GM12878 (cell line): ENCODE measurements around the gene MPZL1. TPM values are rescaled to one million over a fixed set of nuclear protein-coding genes. Genes with fewer than 3 reads are reported as not detected.

Experiments used
- ATAC-seq: fragments of 200-7000 bp; cut with Tn5 transposase; 3 replicates; pipeline ENCODE4 v1.9.1; 2020; ENCODE audit warnings: mild to moderate bottlenecking, moderate library complexity
- BruUV-seq: library from RNA; stranded (reverse); fragments of 400-500 nt; replicated peaks from 2 replicates; lab custom pipeline; 2021; lab: Mats Ljungman, UMichigan
- CTCF ChIA-PET: fragments of 300-600 bp; sonication (Branson Sonifier 250); formaldehyde crosslinking; extraction: SDS; loops from one replicate; lab custom pipeline; 2021; ENCODE audit warnings: inconsistent platforms; lab: Yijun Ruan, JAX
- POLR2A ChIA-PET: fragments of 350-600 bp; formaldehyde crosslinking; extraction: SDS; loops from one replicate; lab custom pipeline; 2021; ENCODE audit warnings: inconsistent platforms; lab: Charles Lee
- RAD21 ChIA-PET: fragments of 300-600 bp; sonication (Branson Sonifier 250); formaldehyde crosslinking; loops from one replicate; lab custom pipeline; 2023; ENCODE audit warnings: antibody characterized with exemption; ENCODE audit not compliant: unreplicated experiment; lab: Charles Lee
- SMC1A ChIA-PET: fragments of 300-600 bp; sonication (Branson Sonifier 250); formaldehyde crosslinking; loops from one replicate; lab custom pipeline; 2023; ENCODE audit not compliant: unreplicated experiment, uncharacterized antibody; lab: Charles Lee
- DNase-seq: peaks from one replicate; pipeline ENCODE4 v3.0.0-alpha.2; 2011; ENCODE audit warnings: low read depth, low spot score
- FAIRE-seq: peaks from 3 replicates; lab custom pipeline; 2011; peaks lifted over from hg19 to GRCh38; lab: Jason Lieb, UNC
- H2AFZ ChIP-seq: 2 replicates; pipeline ENCODE4 v1.6.0; 2011; ENCODE audit warnings: low read depth, low read length, control low read depth; ENCODE audit not compliant: control insufficient read depth
- H3K27ac ChIP-seq: 2 replicates; pipeline ENCODE4 v1.5.1; 2011; ENCODE audit warnings: control low read depth; ENCODE audit not compliant: control insufficient read depth, insufficient read depth
- H3K27me3 ChIP-seq, 2 experiments: replicated peaks in 1 of 2; 2 replicates each; pipeline versions ENCODE4 v1.6.0 to v1.6.1; 2011; ENCODE audit warnings: low read length in 1 of 2; ENCODE audit not compliant: control insufficient read depth in 2 of 2, insufficient read depth in 2 of 2
- H3K36me3 ChIP-seq, 2 experiments: 2 replicates each; pipeline ENCODE4 v1.5.1; 2011; ENCODE audit warnings: low read length in 1 of 2; ENCODE audit not compliant: control insufficient read depth in 2 of 2, insufficient read depth in 2 of 2
- H3K4me1 ChIP-seq: 2 replicates; pipeline ENCODE4 v1.6.1; 2011; ENCODE audit warnings: mild to moderate bottlenecking, low read length, moderate library complexity, mixed read lengths; ENCODE audit not compliant: control insufficient read depth, insufficient read depth
- H3K4me2 ChIP-seq: 2 replicates; pipeline ENCODE4 v1.6.0; 2011; ENCODE audit warnings: control low read depth; ENCODE audit not compliant: control insufficient read depth, insufficient read depth
- H3K4me3 ChIP-seq: fragments of 200-600 bp; sonication (generic); 2 replicates; pipeline ENCODE4 v1.5.1; 2016
- H3K79me2 ChIP-seq: 2 replicates; pipeline ENCODE4 v1.6.0; 2011; ENCODE audit warnings: low read length; ENCODE audit not compliant: control insufficient read depth, insufficient read depth
- H3K9ac ChIP-seq: 2 replicates; pipeline ENCODE4 v1.8.0; 2011; ENCODE audit warnings: low read length, control low read depth, mixed read lengths; ENCODE audit not compliant: control insufficient read depth, insufficient read depth
- H3K9me3 ChIP-seq: replicated peaks from 3 replicates; pipeline ENCODE4 v1.5.1; 2011; ENCODE audit warnings: mild to moderate bottlenecking, low read length; ENCODE audit not compliant: control insufficient read depth, insufficient read depth
- H4K20me1 ChIP-seq: 2 replicates; pipeline ENCODE4 v1.6.0; 2011; ENCODE audit not compliant: control insufficient read depth, insufficient read depth
- BHLHE40 ChIP-seq, 2 experiments: fragments of 450-650 bp in 1 of 2; IDR thresholded peaks; 2 replicates each; pipeline ENCODE4 v1.6.1; 2011 to 2017; ENCODE audit warnings: low read depth in 2 of 2, borderline replicate concordance in 1 of 2, improper control_type of control experiment in 1 of 2, low read length in 1 of 2, mild to moderate bottlenecking in 1 of 2
- BRCA1 ChIP-seq: IDR thresholded peaks from 2 replicates; pipeline ENCODE4 v1.6.1; 2011; ENCODE audit warnings: low read depth, low read length, improper control_type of control experiment
- ESRRA ChIP-seq: IDR thresholded peaks from 2 replicates; pipeline ENCODE4 v1.6.1; 2012; ENCODE audit warnings: mild to moderate bottlenecking, low read length, improper control_type of control experiment
- GABPA ChIP-seq: IDR thresholded peaks from 2 replicates; pipeline ENCODE4 v1.6.1; 2014; ENCODE audit warnings: antibody characterized with exemption, low read depth, mild to moderate bottlenecking, inconsistent platforms
- KAT2A ChIP-seq: conservative IDR thresholded peaks from 2 replicates; pipeline ENCODE4 v1.6.1; 2011; ENCODE audit warnings: low read depth, low read length; ENCODE audit not compliant: control insufficient read depth
- NFYA ChIP-seq: IDR thresholded peaks from 2 replicates; pipeline ENCODE4 v1.6.1; 2011; ENCODE audit warnings: low read depth, mild to moderate bottlenecking, low read length, improper control_type of control experiment, borderline replicate concordance
- NRF1 ChIP-seq: conservative IDR thresholded peaks from 2 replicates; pipeline ENCODE4 v1.6.1; 2011; ENCODE audit warnings: mild to moderate bottlenecking, low read depth, low read length, improper control_type of control experiment
- RB1 ChIP-seq: fragments of 450-650 bp; formaldehyde crosslinking; IDR thresholded peaks from 2 replicates; pipeline ENCODE4 v1.6.1; 2017; ENCODE audit warnings: mild to moderate bottlenecking, borderline replicate concordance
- SREBF1 ChIP-seq: IDR thresholded peaks from 2 replicates; pipeline ENCODE4 v1.6.1; 2012; ENCODE audit warnings: mild to moderate bottlenecking, low read length
- TARDBP ChIP-seq: IDR thresholded peaks from 2 replicates; pipeline ENCODE4 v1.6.1; 2016; ENCODE audit warnings: borderline replicate concordance
- WGBS: methylation state at CpG from one replicate; pipeline ENCODE4 v1.1.6; 2016; ENCODE audit warnings: low lambda C conversion rate; ENCODE audit not compliant: insufficient replicate concordance, insufficient coverage; ENCODE audit errors: missing lambda C conversion rate; 5-methylcytosine and 5-hydroxymethylcytosine counted together
- in situ Hi-C: fragments of 300-500 bp; cut with MboI; formaldehyde crosslinking; loops from 9 replicates; pipeline ENCODE4 v1.14.3; 2018; ENCODE audit warnings: mixed read lengths
- intact Hi-C: fragments of 100-400 bp; cut with micrococcal nuclease; formaldehyde crosslinking; loops from one replicate; pipeline ENCODE4 v1.14.2; 2022; ENCODE audit not compliant: unreplicated experiment
- polyA plus RNA-seq, 11 experiments: library from polyadenylated mRNA; depleted of rRNA in 4 of 11; unstranded in 6 of 11; stranded (reverse) in 5 of 11; fragments of >200 nt; fragmentation: Nextera tagmentation in 4 of 11; fragmentation: Illumina TruSeq in 1 of 11; extraction: Ambion mirVana in 4 of 11; extraction: Trizol in 1 of 11; gene quantifications; 1 replicate in 1 of 11; 2 replicates in 10 of 11; pipeline versions ENCODE4 v1.2.1 to v1.2.3, GENCODE V29; 2011 to 2016; ENCODE audit warnings: inconsistent platforms in 2 of 11, missing spikeins in 2 of 11, low read depth in 1 of 11
- total RNA-seq, 4 experiments: library from RNA; depleted of rRNA in 3 of 4; stranded (reverse); fragments of >200 nt in 3 of 4; fragmentation: Illumina TruSeq in 1 of 4; extraction: Trizol in 1 of 4; gene quantifications; 2 replicates each; pipeline versions ENCODE4 v1.2.1 to v1.2.3, GENCODE V29; 2013 to 2021
- TF ChIP-seq, protein P1 (sequence below): IDR thresholded peaks from 2 replicates; pipeline ENCODE4 v1.6.1; 2011; ENCODE audit warnings: low read depth, low read length, improper control_type of control experiment, borderline replicate concordance
- TF ChIP-seq, protein P2 (sequence below): fragments of 450-650 bp; IDR thresholded peaks from 2 replicates; pipeline ENCODE4 v1.6.1; 2016; ENCODE audit warnings: mild to moderate bottlenecking
- TF ChIP-seq, protein P3 (sequence below): fragments of 450-650 bp; IDR thresholded peaks from 2 replicates; pipeline ENCODE4 v1.6.1; 2014; ENCODE audit warnings: mild to moderate bottlenecking
- TF ChIP-seq, protein P4 (sequence below): fragments of 450-650 bp; formaldehyde crosslinking; IDR thresholded peaks from 2 replicates; pipeline ENCODE4 v1.4.0; 2020; ENCODE audit warnings: mild to moderate bottlenecking, moderate library complexity

The MPZL1 gene
- total and polyA plus RNA-seq, 10 of the 15 experiments (the other 5 are each of a cell fraction or from before 2014, with no cell fraction given), result 9.8 to 60.9 (median 45.9) TPM

DNA sequence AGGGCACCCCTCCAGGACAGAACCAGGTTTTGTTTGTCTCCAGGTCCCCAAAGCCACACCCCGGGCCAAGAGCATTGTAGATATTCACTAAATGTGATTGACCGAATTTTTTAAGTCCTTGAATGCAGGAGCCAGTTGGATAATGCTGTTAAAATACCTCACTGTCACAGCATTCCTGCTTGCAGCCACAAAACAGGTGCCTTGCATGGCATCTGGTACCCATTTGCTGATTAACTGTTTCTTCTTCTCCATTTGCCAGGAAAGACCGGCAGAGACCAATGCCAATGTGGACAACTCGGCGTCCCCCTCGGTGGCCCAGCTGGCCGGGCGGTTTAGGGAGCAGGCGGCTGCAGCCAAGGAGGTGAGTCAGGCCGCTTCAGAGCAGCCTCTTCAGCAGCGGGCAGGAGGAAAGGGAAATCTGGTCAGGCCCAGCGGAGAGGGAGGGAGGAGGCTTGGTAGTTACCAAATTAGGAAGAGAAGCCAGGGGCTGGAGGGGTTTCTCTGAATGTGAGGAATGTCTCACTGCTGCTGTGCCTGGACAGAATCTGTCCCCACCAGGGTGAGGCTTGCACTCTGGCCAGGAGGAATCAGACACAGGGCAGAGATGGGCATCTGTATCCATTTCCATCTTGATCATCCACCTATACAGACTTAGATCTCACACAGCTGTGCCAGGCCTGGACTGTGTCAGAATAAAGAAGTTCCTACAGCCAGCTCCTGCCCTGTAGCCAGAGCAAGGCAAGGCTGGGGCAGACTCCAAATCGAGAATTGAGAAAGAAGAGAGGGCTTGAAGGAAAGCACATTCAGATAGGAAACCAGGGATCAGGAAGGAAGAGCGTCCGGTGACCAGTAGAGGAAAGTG lies 37.9 kb upstream of the MPZL1 start:
- Histone ChIP-seq H3K9me3 (no peaks in the 10 kb centered on the region), H3K4me3 (no peak overlapping the region), H3K36me3 (peaks cover 4 to 22% of the 10 kb centered on the region in 2 experiments), H3K27ac (no peak overlapping the region), H3K9ac (no peak overlapping the region), H3K4me1 (peaks cover 38% of the 10 kb centered on the region), H3K4me2 (no peak overlapping the region), H3K79me2 (peaks cover 18% of the 10 kb centered on the region), H3K27me3 (no peaks in the 10 kb centered on the region), H4K20me1 (no peaks in the 10 kb centered on the region), H2AFZ (no peak overlapping the region)
- intact Hi-C loops (no loop called here), in situ Hi-C loops (no loop called here)
- FAIRE-seq (no peak), DNase-seq (no peak), ATAC-seq (no peak)
- POLR2A ChIA-PET, result interaction anchor here (0.5 kb wide), 1 partner anchor 144 kb away, joined by 8 read pairs; no protein-coding TSS in a partner anchor
- SMC1A ChIA-PET, result interaction anchor here (1.0 to 5.0 kb wide), 3 partner anchors 81 to 134 kb away, joined by 3 to 215 read pairs (median 3); no protein-coding TSS in a partner anchor
- BruUV-seq, result no TSS peak
- RAD21 ChIA-PET, result interaction anchor here (1.0 kb wide), 1 partner anchor 83 kb away, joined by 6 read pairs; no protein-coding TSS in a partner anchor
- 84% methylated on average over 15 of the region's 15 CpGs for WGBS
- CTCF ChIA-PET, result interaction anchor here (1.6 kb wide), 1 partner anchor 83 kb away, joined by 5 read pairs; no protein-coding TSS in a partner anchor
- TF ChIP-seq, protein P1, sequence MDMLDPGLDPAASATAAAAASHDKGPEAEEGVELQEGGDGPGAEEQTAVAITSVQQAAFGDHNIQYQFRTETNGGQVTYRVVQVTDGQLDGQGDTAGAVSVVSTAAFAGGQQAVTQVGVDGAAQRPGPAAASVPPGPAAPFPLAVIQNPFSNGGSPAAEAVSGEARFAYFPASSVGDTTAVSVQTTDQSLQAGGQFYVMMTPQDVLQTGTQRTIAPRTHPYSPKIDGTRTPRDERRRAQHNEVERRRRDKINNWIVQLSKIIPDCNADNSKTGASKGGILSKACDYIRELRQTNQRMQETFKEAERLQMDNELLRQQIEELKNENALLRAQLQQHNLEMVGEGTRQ, result no peak
- TF ChIP-seq TARDBP (no peak), RB1 (no peak), KAT2A (no peak), NFYA (no peak), SREBF1 (no peak), NRF1 (no peak), BRCA1 (no peak), BHLHE40 (IDR thresholded peaks at IDR 0.05; ENCODE audit: borderline replicate concordance in 1 of 2, low read depth in 2 of 2, low read length in 1 of 2) (no peak), ESRRA (no peak), GABPA (no peak)
- TF ChIP-seq, protein P2, sequence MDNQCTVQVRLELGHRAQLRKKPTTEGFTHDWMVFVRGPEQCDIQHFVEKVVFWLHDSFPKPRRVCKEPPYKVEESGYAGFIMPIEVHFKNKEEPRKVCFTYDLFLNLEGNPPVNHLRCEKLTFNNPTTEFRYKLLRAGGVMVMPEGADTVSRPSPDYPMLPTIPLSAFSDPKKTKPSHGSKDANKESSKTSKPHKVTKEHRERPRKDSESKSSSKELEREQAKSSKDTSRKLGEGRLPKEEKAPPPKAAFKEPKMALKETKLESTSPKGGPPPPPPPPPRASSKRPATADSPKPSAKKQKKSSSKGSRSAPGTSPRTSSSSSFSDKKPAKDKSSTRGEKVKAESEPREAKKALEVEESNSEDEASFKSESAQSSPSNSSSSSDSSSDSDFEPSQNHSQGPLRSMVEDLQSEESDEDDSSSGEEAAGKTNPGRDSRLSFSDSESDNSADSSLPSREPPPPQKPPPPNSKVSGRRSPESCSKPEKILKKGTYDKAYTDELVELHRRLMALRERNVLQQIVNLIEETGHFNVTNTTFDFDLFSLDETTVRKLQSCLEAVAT, result no peak
- TF ChIP-seq, protein P3, sequence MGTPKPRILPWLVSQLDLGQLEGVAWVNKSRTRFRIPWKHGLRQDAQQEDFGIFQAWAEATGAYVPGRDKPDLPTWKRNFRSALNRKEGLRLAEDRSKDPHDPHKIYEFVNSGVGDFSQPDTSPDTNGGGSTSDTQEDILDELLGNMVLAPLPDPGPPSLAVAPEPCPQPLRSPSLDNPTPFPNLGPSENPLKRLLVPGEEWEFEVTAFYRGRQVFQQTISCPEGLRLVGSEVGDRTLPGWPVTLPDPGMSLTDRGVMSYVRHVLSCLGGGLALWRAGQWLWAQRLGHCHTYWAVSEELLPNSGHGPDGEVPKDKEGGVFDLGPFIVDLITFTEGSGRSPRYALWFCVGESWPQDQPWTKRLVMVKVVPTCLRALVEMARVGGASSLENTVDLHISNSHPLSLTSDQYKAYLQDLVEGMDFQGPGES, result no peak
- TF ChIP-seq, protein P4, sequence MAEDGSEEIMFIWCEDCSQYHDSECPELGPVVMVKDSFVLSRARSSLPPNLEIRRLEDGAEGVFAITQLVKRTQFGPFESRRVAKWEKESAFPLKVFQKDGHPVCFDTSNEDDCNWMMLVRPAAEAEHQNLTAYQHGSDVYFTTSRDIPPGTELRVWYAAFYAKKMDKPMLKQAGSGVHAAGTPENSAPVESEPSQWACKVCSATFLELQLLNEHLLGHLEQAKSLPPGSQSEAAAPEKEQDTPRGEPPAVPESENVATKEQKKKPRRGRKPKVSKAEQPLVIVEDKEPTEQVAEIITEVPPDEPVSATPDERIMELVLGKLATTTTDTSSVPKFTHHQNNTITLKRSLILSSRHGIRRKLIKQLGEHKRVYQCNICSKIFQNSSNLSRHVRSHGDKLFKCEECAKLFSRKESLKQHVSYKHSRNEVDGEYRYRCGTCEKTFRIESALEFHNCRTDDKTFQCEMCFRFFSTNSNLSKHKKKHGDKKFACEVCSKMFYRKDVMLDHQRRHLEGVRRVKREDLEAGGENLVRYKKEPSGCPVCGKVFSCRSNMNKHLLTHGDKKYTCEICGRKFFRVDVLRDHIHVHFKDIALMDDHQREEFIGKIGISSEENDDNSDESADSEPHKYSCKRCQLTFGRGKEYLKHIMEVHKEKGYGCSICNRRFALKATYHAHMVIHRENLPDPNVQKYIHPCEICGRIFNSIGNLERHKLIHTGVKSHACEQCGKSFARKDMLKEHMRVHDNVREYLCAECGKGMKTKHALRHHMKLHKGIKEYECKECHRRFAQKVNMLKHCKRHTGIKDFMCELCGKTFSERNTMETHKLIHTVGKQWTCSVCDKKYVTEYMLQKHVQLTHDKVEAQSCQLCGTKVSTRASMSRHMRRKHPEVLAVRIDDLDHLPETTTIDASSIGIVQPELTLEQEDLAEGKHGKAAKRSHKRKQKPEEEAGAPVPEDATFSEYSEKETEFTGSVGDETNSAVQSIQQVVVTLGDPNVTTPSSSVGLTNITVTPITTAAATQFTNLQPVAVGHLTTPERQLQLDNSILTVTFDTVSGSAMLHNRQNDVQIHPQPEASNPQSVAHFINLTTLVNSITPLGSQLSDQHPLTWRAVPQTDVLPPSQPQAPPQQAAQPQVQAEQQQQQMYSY, result no peak
